ENCODE results near the gene EFHC1. TPM values are rescaled to one million over a fixed set of nuclear protein-coding genes. Genes with fewer than 3 reads are reported as not detected.

EFHC1 gene
- total RNA-seq, 1 experiment from 2014 or later, result 24.6 TPM

DNA sequence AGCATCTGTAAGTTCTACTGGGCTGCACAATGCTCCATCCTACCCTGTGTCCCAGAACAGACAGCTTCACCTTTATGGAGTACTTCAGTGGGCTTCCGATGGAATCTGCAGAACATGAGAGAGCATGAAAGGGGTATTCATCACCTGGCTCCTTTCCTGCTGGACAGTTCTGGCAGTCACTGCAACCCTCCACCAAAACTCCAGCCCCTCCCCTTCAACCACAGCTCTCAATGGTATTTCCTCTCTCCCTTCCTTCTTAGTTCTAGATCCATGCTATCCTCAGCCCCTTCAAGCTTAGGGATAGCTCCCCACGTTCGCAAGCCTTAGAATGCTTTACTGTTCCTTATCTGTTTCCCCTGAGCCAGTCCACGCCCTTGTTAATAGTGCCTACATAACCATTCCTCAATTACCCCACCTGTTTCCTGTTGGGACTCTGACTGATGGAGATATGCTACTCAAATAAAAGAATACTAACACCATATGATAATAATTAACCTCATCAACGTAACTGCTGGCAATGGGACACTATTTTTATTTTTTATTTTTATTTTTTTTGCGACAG, 130.0 kb downstream of the EFHC1 start:
- BruUV-seq (replicated peaks), result no TSS peak
- CTCF ChIA-PET, result no interaction called here

DNA sequence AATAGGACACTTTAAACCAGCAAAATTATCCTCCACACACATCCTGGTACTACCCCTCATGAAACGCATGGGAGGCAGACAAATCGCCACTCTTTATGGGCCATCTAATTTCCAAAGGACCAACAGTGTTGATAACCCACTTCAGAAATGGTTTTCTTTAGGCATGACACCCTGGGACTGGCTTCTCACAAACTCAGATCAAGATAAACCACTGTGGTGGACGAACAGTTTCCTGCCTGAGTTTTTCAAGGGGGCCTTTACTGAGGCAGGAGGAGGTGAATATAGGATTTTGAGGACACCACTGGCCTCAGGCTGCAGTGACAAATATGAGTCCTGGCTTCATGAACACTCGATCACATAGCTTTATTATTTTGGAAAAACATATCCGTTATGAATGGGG, 130.7 kb downstream of the EFHC1 start:
- H3K4me1 ChIP-seq (ENCODE audit: control insufficient read depth, insufficient read depth, low read length), result peaks cover 86% of the 10 kb centered on the region
- CTCF ChIA-PET, result no interaction called here
- BruUV-seq (replicated peaks), result no TSS peak

More for the DNA sequence above, 130.0 kb downstream of the EFHC1 start:
- DNase-seq (ENCODE audit: low read depth, low spot score) (no peak), ATAC-seq (no peak)
- TF ChIP-seq POLR2AphosphoS5 (IDR thresholded peaks at IDR 0.05; ENCODE audit: low read depth, low read length) (no peak), TCF7L2 (IDR thresholded peaks at IDR 0.05; ENCODE audit: low read depth, low read length) (no peak), SIN3A (IDR thresholded peaks at IDR 0.05; ENCODE audit: borderline replicate concordance, insufficient read depth, low read depth, low read length) (no peak)
- TF ChIP-seq, protein P1, sequence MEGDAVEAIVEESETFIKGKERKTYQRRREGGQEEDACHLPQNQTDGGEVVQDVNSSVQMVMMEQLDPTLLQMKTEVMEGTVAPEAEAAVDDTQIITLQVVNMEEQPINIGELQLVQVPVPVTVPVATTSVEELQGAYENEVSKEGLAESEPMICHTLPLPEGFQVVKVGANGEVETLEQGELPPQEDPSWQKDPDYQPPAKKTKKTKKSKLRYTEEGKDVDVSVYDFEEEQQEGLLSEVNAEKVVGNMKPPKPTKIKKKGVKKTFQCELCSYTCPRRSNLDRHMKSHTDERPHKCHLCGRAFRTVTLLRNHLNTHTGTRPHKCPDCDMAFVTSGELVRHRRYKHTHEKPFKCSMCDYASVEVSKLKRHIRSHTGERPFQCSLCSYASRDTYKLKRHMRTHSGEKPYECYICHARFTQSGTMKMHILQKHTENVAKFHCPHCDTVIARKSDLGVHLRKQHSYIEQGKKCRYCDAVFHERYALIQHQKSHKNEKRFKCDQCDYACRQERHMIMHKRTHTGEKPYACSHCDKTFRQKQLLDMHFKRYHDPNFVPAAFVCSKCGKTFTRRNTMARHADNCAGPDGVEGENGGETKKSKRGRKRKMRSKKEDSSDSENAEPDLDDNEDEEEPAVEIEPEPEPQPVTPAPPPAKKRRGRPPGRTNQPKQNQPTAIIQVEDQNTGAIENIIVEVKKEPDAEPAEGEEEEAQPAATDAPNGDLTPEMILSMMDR (IDR thresholded peaks at IDR 0.05), result no peak
- TF ChIP-seq, protein P2, sequence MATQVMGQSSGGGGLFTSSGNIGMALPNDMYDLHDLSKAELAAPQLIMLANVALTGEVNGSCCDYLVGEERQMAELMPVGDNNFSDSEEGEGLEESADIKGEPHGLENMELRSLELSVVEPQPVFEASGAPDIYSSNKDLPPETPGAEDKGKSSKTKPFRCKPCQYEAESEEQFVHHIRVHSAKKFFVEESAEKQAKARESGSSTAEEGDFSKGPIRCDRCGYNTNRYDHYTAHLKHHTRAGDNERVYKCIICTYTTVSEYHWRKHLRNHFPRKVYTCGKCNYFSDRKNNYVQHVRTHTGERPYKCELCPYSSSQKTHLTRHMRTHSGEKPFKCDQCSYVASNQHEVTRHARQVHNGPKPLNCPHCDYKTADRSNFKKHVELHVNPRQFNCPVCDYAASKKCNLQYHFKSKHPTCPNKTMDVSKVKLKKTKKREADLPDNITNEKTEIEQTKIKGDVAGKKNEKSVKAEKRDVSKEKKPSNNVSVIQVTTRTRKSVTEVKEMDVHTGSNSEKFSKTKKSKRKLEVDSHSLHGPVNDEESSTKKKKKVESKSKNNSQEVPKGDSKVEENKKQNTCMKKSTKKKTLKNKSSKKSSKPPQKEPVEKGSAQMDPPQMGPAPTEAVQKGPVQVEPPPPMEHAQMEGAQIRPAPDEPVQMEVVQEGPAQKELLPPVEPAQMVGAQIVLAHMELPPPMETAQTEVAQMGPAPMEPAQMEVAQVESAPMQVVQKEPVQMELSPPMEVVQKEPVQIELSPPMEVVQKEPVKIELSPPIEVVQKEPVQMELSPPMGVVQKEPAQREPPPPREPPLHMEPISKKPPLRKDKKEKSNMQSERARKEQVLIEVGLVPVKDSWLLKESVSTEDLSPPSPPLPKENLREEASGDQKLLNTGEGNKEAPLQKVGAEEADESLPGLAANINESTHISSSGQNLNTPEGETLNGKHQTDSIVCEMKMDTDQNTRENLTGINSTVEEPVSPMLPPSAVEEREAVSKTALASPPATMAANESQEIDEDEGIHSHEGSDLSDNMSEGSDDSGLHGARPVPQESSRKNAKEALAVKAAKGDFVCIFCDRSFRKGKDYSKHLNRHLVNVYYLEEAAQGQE (IDR thresholded peaks at IDR 0.05; ENCODE audit: insufficient read depth in 1 of 2, low read depth in 2 of 2, low read length in 1 of 2), result no peak
- intact Hi-C loops (cut with micrococcal nuclease; ENCODE audit: unreplicated experiment) (no loop called here), in situ Hi-C loops (cut with HindIII; ENCODE audit: low pct_unique_long_range_greater_than_20kb, low sequenced_read_pairs) (no loop called here)
- Histone ChIP-seq H3K27ac (ENCODE audit: low read length) (peak overlapping the region; percentile 92), H3K36me3 (ENCODE audit: control insufficient read depth, insufficient read depth, low read length) (no peaks in the 10 kb centered on the region; the same call in 1 of the 2 replicates), H3K4me1 (ENCODE audit: control insufficient read depth, insufficient read depth, low read length) (peaks cover 89% of the 10 kb centered on the region), H3K9me3 (ENCODE audit: control insufficient read depth, insufficient read depth, low read depth, low read length) (no peaks in the 10 kb centered on the region), H3K27me3 (ENCODE audit: control insufficient read depth, insufficient read depth, low read length) (no peaks in the 10 kb centered on the region), H3K4me3 (ENCODE audit: low read depth in 2 of 2, low read length in 2 of 2) (no peak overlapping the region)
- POLR2A ChIA-PET, result no interaction called here

More for the DNA sequence above, 130.7 kb downstream of the EFHC1 start:
- DNase-seq (ENCODE audit: low read depth, low spot score) (no peak), ATAC-seq (no peak)
- Histone ChIP-seq H3K9me3 (ENCODE audit: control insufficient read depth, insufficient read depth, low read depth, low read length) (no peaks in the 10 kb centered on the region), H3K4me3 (ENCODE audit: low read depth in 2 of 2, low read length in 2 of 2) (no peak overlapping the region; a peak in 1 of 4 replicates), H3K27ac (ENCODE audit: low read length) (peak overlapping the region; percentile 92), H3K27me3 (ENCODE audit: control insufficient read depth, insufficient read depth, low read length) (no peaks in the 10 kb centered on the region), H3K36me3 (ENCODE audit: control insufficient read depth, insufficient read depth, low read length) (no peaks in the 10 kb centered on the region; the same call in 1 of the 2 replicates)
- in situ Hi-C loops (cut with HindIII; ENCODE audit: low pct_unique_long_range_greater_than_20kb, low sequenced_read_pairs), result no loop called here
- intact Hi-C loops (cut with micrococcal nuclease; ENCODE audit: unreplicated experiment), result no loop called here
- TF ChIP-seq, protein P1 (IDR thresholded peaks at IDR 0.05), result no peak
- TF ChIP-seq POLR2AphosphoS5 (IDR thresholded peaks at IDR 0.05; ENCODE audit: low read depth, low read length), result no peak
- TF ChIP-seq TCF7L2 (IDR thresholded peaks at IDR 0.05; ENCODE audit: low read depth, low read length), result no peak
- TF ChIP-seq, protein P2 (IDR thresholded peaks at IDR 0.05; ENCODE audit: insufficient read depth in 1 of 2, low read depth in 2 of 2, low read length in 1 of 2), result no peak
- no peak for TF ChIP-seq SIN3A (IDR thresholded peaks at IDR 0.05; ENCODE audit: borderline replicate concordance, insufficient read depth, low read depth, low read length)
- POLR2A ChIA-PET, result no interaction called here

Data from Panc1 (cell line).